Astrocyte (in vitro differentiated cells and primary cell): ENCODE measurements around the gene UCHL3. TPM values are rescaled to one million over a fixed set of nuclear protein-coding genes. Genes with fewer than 3 reads are reported as not detected.

ENCODE experiments used
- DNase-seq: peaks from one replicate; pipeline ENCODE4 v3.0.0-alpha.2; 2010; ENCODE audit warnings: low read depth
- FAIRE-seq: peaks from 2 replicates; lab custom pipeline; 2011; peaks lifted over from hg19 to GRCh38; lab: Jason Lieb, UNC
- H2AFZ ChIP-seq: 2 replicates; pipeline ENCODE4 v1.6.0; 2012; ENCODE audit warnings: low read depth, low read length, inconsistent platforms
- H3K27ac ChIP-seq: 2 replicates; pipeline ENCODE4 v1.5.1; 2011; ENCODE audit warnings: low read depth, low read length, inconsistent platforms
- H3K27me3 ChIP-seq: 2 replicates; pipeline ENCODE4 v1.6.0; 2011; ENCODE audit warnings: low read length, inconsistent platforms; ENCODE audit not compliant: insufficient read depth
- H3K36me3 ChIP-seq: 2 replicates; pipeline ENCODE4 v1.5.1; 2011; ENCODE audit warnings: low read length, inconsistent platforms; ENCODE audit not compliant: insufficient read depth
- H3K4me1 ChIP-seq: 2 replicates; pipeline ENCODE4 v1.5.1; 2011; ENCODE audit warnings: low read length, inconsistent platforms; ENCODE audit not compliant: insufficient read depth
- H3K4me2 ChIP-seq: 2 replicates; pipeline ENCODE4 v1.6.0; 2012; ENCODE audit warnings: low read length, inconsistent platforms
- H3K4me3 ChIP-seq: 2 replicates; pipeline ENCODE4 v1.5.1; 2011; ENCODE audit warnings: low read depth, mild to moderate bottlenecking, low read length, inconsistent platforms; ENCODE audit not compliant: insufficient read depth
- H3K79me2 ChIP-seq: 2 replicates; pipeline ENCODE4 v1.6.0; 2012; ENCODE audit warnings: mild to moderate bottlenecking, low read length, inconsistent platforms; ENCODE audit not compliant: insufficient read depth
- H3K9ac ChIP-seq: 2 replicates; pipeline ENCODE4 v1.6.0; 2012; ENCODE audit warnings: mild to moderate bottlenecking, low read length, inconsistent platforms
- H3K9me3 ChIP-seq: 2 replicates; pipeline ENCODE4 v1.5.1; 2012; ENCODE audit warnings: low read depth, mild to moderate bottlenecking, low read length, inconsistent platforms; ENCODE audit not compliant: insufficient read depth
- H4K20me1 ChIP-seq: 2 replicates; pipeline ENCODE4 v1.6.0; 2012; ENCODE audit warnings: low read length, inconsistent platforms; ENCODE audit not compliant: insufficient read depth
- H3K27ac Mint-ChIP-seq: one replicate; pipeline ENCODE4 v1.8.0; 2021; ENCODE audit warnings: mild to moderate bottlenecking, mixed read lengths; ENCODE audit not compliant: unreplicated experiment
- H3K27me3 Mint-ChIP-seq: one replicate; pipeline ENCODE4 v1.8.0; 2021; ENCODE audit warnings: low read depth, mixed read lengths; ENCODE audit not compliant: unreplicated experiment
- H3K36me3 Mint-ChIP-seq: one replicate; pipeline ENCODE4 v1.8.0; 2021; ENCODE audit warnings: low read depth, mixed read lengths; ENCODE audit not compliant: unreplicated experiment
- H3K4me1 Mint-ChIP-seq: one replicate; pipeline ENCODE4 v1.8.0; 2021; ENCODE audit warnings: low read depth, mixed read lengths; ENCODE audit not compliant: unreplicated experiment
- H3K4me3 Mint-ChIP-seq: one replicate; pipeline ENCODE4 v1.8.0; 2021; ENCODE audit warnings: mild to moderate bottlenecking, moderate library complexity, mixed read lengths; ENCODE audit not compliant: unreplicated experiment
- H3K9me3 Mint-ChIP-seq: one replicate; pipeline ENCODE4 v1.8.0; 2021; ENCODE audit warnings: mild to moderate bottlenecking, mixed read lengths; ENCODE audit not compliant: unreplicated experiment
- CTCF ChIP-seq: IDR thresholded peaks from 2 replicates; pipeline ENCODE4 v1.5.1; 2011; ENCODE audit warnings: low read depth, mild to moderate bottlenecking, inconsistent platforms, low read length, moderate library complexity; ENCODE audit not compliant: insufficient read depth
- EZH2 ChIP-seq: IDR thresholded peaks from 2 replicates; pipeline ENCODE4 v1.6.1; 2012; ENCODE audit warnings: mild to moderate bottlenecking, low read length, inconsistent platforms; ENCODE audit not compliant: insufficient read depth
- total RNA-seq: library from RNA; stranded (reverse); gene quantifications from 2 replicates; pipeline ENCODE4 v1.2.1, GENCODE V29; 2021

UCHL3 gene
- total RNA-seq, 1 donor from 2014 or later, result 59.2 TPM

GRCh38 chr13:75513271-75513670 is 36.3 kb upstream of the UCHL3 start:
- Mint-ChIP-seq H3K27me3 (no peaks in the 10 kb centered on the region), H3K4me3 (no peak overlapping the region), H3K36me3 (no peaks in the 10 kb centered on the region), H3K27ac (no peak overlapping the region), H3K4me1 (peaks cover 16% of the 10 kb centered on the region), H3K9me3 (no peaks in the 10 kb centered on the region)
- H2AFZ ChIP-seq, result no peak overlapping the region
- no peak overlapping the region for H3K4me2 ChIP-seq
- no peaks in the 10 kb centered on the region for H3K36me3 ChIP-seq
- H3K9ac ChIP-seq, result no peak overlapping the region
- DNase-seq (no peak), FAIRE-seq (no peak)
- no peak overlapping the region for H3K4me3 ChIP-seq
- no peaks in the 10 kb centered on the region for H4K20me1 ChIP-seq
- H3K27ac ChIP-seq, result no peak overlapping the region
- H3K27me3 ChIP-seq, result no peaks in the 10 kb centered on the region
- TF ChIP-seq CTCF (no peak), EZH2 (no peak)
- H3K4me1 ChIP-seq, result no peaks in the 10 kb centered on the region
- no peaks in the 10 kb centered on the region for H3K79me2 ChIP-seq
- no peaks in the 10 kb centered on the region for H3K9me3 ChIP-seq

GRCh38 chr13:75514080-75514995 is 35.3 kb upstream of the UCHL3 start:
- no peaks in the 10 kb centered on the region for H3K9me3 ChIP-seq
- H3K27me3 ChIP-seq, result no peaks in the 10 kb centered on the region
- no peaks in the 10 kb centered on the region for H3K36me3 Mint-ChIP-seq
- no peak overlapping the region for H3K4me3 Mint-ChIP-seq
- peaks cover 16% of the 10 kb centered on the region for H3K4me1 Mint-ChIP-seq
- H3K27me3 Mint-ChIP-seq, result no peaks in the 10 kb centered on the region
- H3K36me3 ChIP-seq, result no peaks in the 10 kb centered on the region
- peaks cover 3% of the 10 kb centered on the region for H3K9me3 Mint-ChIP-seq
- H3K79me2 ChIP-seq, result no peaks in the 10 kb centered on the region
- H3K27ac Mint-ChIP-seq, result no peak overlapping the region
- no peaks in the 10 kb centered on the region for H3K4me1 ChIP-seq
- H3K27ac ChIP-seq, result no peak overlapping the region
- no peak overlapping the region for H3K9ac ChIP-seq
- H3K4me3 ChIP-seq, result no peak overlapping the region
- no peak overlapping the region for H3K4me2 ChIP-seq
- FAIRE-seq, result no peak
- TF ChIP-seq EZH2 (no peak), CTCF (no peak)
- peak; percentile 29 for DNase-seq
- H2AFZ ChIP-seq, result no peak overlapping the region
- no peaks in the 10 kb centered on the region for H4K20me1 ChIP-seq
